B cell (primary cell): ENCODE measurements around the gene KCNJ12.

Experiments
- EZH2 ChIP-seq: IDR thresholded peaks from 2 replicates; pipeline ENCODE4 v1.6.1; 2012; ENCODE audit warnings: borderline replicate concordance, low read depth, mild to moderate bottlenecking, moderate library complexity, low read length; ENCODE audit not compliant: insufficient read depth, poor library complexity, severe bottlenecking
- TF ChIP-seq, protein P1 (sequence below): fragments of 200-600 bp; IDR thresholded peaks from one replicate; pipeline ENCODE4 v1.8.0; 2022; ENCODE audit warnings: antibody characterized with exemption, mild to moderate bottlenecking

DNA sequence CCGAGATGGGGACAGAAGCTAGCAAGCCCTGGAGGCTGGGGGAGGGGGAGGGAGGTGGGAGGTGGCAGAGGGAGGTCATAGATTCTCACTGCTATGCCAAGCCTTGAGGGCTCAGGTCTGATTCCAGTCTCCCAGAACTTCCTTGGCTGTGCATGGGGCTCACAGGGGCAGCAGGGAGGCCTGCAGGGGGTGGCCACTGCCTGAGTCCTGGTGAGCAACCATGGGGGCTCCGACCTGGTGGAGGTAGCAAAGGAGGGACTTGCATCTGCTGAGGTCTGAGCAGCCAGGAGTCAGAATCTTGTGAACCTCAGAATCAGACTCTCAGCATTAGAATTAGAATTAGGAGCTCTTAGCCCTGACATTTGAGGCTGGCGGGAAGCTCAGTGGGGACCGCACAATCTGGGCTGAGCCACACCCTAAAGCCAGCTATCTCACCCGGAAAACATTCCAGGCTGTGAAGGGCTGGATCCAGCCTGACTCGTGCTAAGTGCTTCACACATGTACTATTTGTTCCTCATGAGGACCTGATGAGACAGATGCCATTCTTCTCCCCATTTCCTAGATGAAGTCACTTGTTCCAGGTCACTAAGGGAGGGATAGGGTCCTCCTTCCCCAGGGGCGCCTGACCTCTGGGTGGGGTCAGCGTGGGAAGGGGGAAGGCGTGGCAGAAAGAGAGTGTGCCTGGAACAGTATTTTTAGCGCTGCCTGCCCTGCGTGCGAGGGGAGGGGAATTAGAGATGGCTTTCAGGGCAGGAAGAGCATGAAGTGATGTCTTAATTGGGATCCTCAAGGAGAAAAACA is 17.3 kb upstream of the KCNJ12 start:
- TF ChIP-seq, protein P1, sequence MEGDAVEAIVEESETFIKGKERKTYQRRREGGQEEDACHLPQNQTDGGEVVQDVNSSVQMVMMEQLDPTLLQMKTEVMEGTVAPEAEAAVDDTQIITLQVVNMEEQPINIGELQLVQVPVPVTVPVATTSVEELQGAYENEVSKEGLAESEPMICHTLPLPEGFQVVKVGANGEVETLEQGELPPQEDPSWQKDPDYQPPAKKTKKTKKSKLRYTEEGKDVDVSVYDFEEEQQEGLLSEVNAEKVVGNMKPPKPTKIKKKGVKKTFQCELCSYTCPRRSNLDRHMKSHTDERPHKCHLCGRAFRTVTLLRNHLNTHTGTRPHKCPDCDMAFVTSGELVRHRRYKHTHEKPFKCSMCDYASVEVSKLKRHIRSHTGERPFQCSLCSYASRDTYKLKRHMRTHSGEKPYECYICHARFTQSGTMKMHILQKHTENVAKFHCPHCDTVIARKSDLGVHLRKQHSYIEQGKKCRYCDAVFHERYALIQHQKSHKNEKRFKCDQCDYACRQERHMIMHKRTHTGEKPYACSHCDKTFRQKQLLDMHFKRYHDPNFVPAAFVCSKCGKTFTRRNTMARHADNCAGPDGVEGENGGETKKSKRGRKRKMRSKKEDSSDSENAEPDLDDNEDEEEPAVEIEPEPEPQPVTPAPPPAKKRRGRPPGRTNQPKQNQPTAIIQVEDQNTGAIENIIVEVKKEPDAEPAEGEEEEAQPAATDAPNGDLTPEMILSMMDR, result no peak
- no peak for TF ChIP-seq EZH2
